GM19372 (cell line): ENCODE results near the gene RRAS2.
A peak's percentile ranks its signal among the peaks of the same experiment; 100 is the strongest.
"Not testable (repeated sequence)": the region's sequence is repeated elsewhere in the genome, so short reads cannot be mapped to it uniquely, and the experiment has no call there.

ENCODE experiments used
- ATAC-seq: cut with Tn5 transposase; IDR thresholded peaks from one replicate; pipeline ENCODE4 v1.9.1; 2021; ENCODE audit warnings: mild to moderate bottlenecking, low read depth, moderate library complexity; ENCODE audit not compliant: unreplicated experiment

RRAS2 gene

DNA sequence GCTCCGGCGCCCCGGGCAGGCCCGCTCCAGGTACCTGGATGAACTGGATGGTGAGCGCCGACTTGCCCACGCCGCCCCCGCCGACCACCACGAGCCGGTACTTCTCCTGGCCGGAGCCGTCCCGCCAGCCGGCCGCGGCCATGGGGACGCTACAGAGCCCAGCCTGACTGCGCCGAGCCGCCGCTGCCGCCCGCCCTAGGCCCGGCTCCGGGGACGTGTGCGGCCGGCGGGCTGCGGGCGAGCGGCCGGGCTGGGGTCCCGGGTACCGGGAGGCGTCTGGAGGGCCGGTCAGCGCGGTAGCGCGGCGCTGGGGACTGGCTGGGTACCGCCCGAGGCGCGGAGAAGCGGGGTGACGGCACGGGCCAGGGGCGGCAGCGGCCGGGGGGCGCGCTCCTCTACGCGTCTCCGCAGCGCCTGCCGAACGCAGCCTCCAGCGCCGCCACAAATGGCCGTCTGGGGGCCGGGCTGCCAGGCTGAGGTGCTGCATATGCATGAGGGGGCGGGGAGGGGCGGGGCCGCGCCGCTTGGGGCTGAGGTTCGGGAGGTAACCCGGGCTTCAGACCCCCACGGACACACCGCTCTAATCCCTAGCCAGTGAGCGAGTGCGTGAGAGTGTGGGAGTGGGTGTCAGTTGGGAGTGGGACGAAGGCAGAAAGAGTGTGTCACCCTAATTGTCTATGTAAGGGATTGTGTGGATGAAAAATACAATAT lies at the start of gene RRAS2:
Gene RRAS2, minus strand, starts transcription at position 455 of the 711 bp plus-strand sequence. Its CDS starts 313 bp downstream, at position 142.
- ATAC-seq: peak; percentile 85

GRCh38 chr11:14408612-14409011 lies 49.6 kb upstream of the RRAS2 start:
- ATAC-seq: no peak

GRCh38 chr11:14406116-14406515 lies 47.1 kb upstream of the RRAS2 start:
- not testable (repeated sequence) for ATAC-seq

GRCh38 chr11:14403528-14403927 lies 44.5 kb upstream of the RRAS2 start:
- ATAC-seq: not testable (repeated sequence)

DNA sequence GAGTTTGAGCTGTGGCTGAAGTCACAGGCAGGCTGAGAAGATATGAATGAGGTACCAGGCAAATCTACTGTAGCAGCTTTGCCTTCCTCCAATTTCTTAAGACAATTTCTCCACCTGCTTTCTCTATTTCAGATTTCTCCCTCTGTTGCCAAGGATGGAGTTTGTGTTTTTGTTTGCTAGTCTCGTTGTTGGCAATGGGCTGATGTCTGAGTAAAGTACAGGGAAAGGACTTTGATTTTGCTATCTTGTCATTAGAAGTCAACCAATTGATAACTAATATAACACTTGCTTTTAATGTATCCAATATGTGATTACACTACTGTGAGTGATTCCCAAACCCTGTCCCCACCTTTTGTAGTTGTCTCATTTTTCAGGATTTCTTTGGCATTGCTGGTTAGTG lies 40.1 kb upstream of the RRAS2 start:
- no peak for ATAC-seq

GRCh38 chr11:14396273-14396672 lies 37.3 kb upstream of the RRAS2 start:
- ATAC-seq: no peak

GRCh38 chr11:14393889-14394288 lies 34.9 kb upstream of the RRAS2 start:
- no peak for ATAC-seq

GRCh38 chr11:14393129-14393528 lies 34.1 kb upstream of the RRAS2 start:
- ATAC-seq: no peak

DNA sequence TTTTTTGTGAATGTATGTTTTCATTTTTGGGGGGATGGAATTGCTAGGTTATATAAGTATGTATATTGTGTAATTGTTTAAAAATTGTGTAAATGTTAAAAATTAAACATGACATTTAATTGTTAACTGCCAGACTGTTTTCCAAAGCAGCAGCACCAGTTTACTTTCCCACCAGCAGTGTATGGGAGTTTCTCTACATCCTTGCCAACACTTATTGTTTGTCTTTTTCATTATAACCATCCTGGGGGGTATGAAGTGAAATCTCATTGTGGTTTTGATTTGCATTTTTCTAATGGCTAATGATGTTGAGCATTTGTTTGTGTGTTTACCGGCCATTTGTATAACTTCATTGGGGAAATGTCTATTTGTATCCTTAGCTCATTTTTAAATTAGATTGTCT lies 31.7 kb upstream of the RRAS2 start:
- no peak for ATAC-seq

GRCh38 chr11:14388352-14388751 lies 29.4 kb upstream of the RRAS2 start:
- ATAC-seq: no peak

DNA sequence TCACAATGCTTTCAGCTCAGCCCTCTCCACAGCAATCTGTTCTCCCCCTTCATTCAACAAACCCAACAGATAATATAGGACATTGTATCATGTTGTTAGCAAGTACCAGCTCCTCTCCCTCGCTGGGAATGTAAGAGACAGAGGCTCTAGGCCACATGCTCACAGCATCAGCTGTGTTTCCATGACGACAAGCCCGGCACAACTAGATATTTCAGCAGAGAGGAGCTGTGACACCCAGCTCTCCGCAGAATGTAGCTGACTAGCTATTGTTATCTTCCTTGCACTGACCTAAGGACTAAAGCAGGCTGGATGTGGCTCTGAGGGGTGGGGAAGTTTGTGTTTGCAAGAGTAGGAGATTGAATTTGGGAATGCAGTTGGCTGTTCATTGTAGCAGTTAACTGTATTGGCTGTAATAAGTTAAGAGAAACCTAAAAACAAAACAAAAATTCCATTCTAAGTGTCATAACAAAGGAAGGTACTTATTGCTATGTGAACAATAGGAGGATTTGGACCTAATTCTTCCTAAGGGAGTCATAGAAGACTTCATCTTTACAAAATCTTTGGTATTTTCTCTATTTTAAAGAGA lies 28.0 kb upstream of the RRAS2 start:
- no peak for ATAC-seq

- ATAC-seq: no peak
Observed at GRCh38 chr11:14386081-14386480, 27.1 kb upstream of the RRAS2 start.

DNA sequence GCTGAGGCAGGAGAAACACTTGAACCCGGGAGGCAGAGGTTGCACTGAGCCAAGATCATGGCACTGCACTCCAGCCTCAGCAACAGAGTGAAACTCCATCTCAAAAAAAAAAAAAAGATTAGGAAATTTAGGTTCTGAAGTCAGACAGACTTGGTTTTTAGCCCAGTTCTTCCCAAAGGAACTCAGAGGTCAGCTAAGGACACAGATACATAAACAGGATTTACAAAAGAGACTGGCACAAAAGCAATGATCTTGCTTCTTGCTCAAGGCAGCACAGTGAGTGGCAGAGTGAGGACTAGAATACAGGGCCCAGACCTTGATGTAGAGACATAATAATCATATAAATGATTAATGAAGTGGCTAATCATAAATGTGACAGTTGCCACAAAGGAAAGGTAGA lies 25.4 kb upstream of the RRAS2 start:
- no peak for ATAC-seq

GRCh38 chr11:14381968-14382367 lies 23.0 kb upstream of the RRAS2 start:
- ATAC-seq: no peak

- peak; percentile 77 for ATAC-seq
Observed at GRCh38 chr11:14380947-14381561, 22.1 kb upstream of the RRAS2 start.

- no peak for ATAC-seq
Observed at GRCh38 chr11:14380125-14380936, 21.3 kb upstream of the RRAS2 start.

GRCh38 chr11:14378171-14378570 lies 19.2 kb upstream of the RRAS2 start:
- ATAC-seq: no peak

GRCh38 chr11:14376920-14377319 lies 17.9 kb upstream of the RRAS2 start:
- ATAC-seq: no peak

GRCh38 chr11:14374922-14375830 lies 16.2 kb upstream of the RRAS2 start:
- no peak for ATAC-seq
